GM12878 (cell line): ENCODE results near the gene NMRK1. TPM values are rescaled to one million over a fixed set of nuclear protein-coding genes. Genes with fewer than 3 reads are reported as not detected.

Experiments used
- CEBPZ ChIP-seq: fragments of 150-350 bp; IDR thresholded peaks from 2 replicates; pipeline ENCODE4 v1.6.1; 2016; ENCODE audit warnings: low read depth, low read length
- HDGF ChIP-seq: fragments of 450-650 bp; IDR thresholded peaks from 2 replicates; pipeline ENCODE4 v1.6.1; 2016; ENCODE audit warnings: antibody characterized with exemption
- IKZF1 ChIP-seq: fragments of 450-650 bp; conservative IDR thresholded peaks from 2 replicates; pipeline ENCODE4 v1.6.1; 2017; ENCODE audit warnings: antibody characterized with exemption, mild to moderate bottlenecking
- IRF3 ChIP-seq: fragments of 450-650 bp; IDR thresholded peaks from 2 replicates; pipeline ENCODE4 v1.6.1; 2014; ENCODE audit warnings: mild to moderate bottlenecking
- JUNB ChIP-seq: IDR thresholded peaks from 2 replicates; pipeline ENCODE4 v1.6.1; 2016; ENCODE audit warnings: antibody characterized with exemption, mild to moderate bottlenecking
- MXI1 ChIP-seq: fragments of 150-350 bp; IDR thresholded peaks from 2 replicates; pipeline ENCODE4 v1.6.1; 2011; ENCODE audit warnings: low read depth, mild to moderate bottlenecking, inconsistent platforms, low read length, improper control_type of control experiment
- MYB ChIP-seq: fragments of 150-350 bp; IDR thresholded peaks from 2 replicates; pipeline ENCODE4 v1.6.1; 2014; ENCODE audit warnings: mild to moderate bottlenecking, low read depth, low read length, borderline replicate concordance
- NFIC ChIP-seq: IDR thresholded peaks from 2 replicates; pipeline ENCODE4 v1.6.1; 2012; ENCODE audit warnings: low read depth, mild to moderate bottlenecking, inconsistent platforms, low read length, moderate library complexity
- RAD51 ChIP-seq: fragments of 450-650 bp; IDR thresholded peaks from 2 replicates; pipeline ENCODE4 v1.6.1; 2016; ENCODE audit warnings: moderate library complexity, mild to moderate bottlenecking, inconsistent platforms
- SIN3A ChIP-seq: IDR thresholded peaks from 2 replicates; pipeline ENCODE4 v1.6.1; 2012; ENCODE audit warnings: low read depth, low read length, improper control_type of control experiment
- SMAD1 ChIP-seq: fragments of 450-650 bp; IDR thresholded peaks from 2 replicates; pipeline ENCODE4 v1.6.1; 2018; ENCODE audit warnings: mild to moderate bottlenecking, low read depth; ENCODE audit not compliant: partially characterized antibody
- SPI1 ChIP-seq: IDR thresholded peaks from 2 replicates; pipeline ENCODE4 v1.6.1; 2011; ENCODE audit warnings: low read depth, mild to moderate bottlenecking, low read length, moderate library complexity, borderline replicate concordance; ENCODE audit not compliant: insufficient read depth
- SREBF1 ChIP-seq: IDR thresholded peaks from 2 replicates; pipeline ENCODE4 v1.6.1; 2012; ENCODE audit warnings: mild to moderate bottlenecking, low read length
- SRF ChIP-seq, 2 experiments: IDR thresholded peaks; 2 replicates each; pipeline ENCODE4 v1.6.1; 2011; ENCODE audit warnings: low read depth in 2 of 2, low read length in 2 of 2, mild to moderate bottlenecking in 1 of 2, moderate library complexity in 1 of 2
- STAT1 ChIP-seq: fragments of 450-650 bp; conservative IDR thresholded peaks from 2 replicates; pipeline ENCODE4 v1.6.1; 2014; ENCODE audit warnings: antibody characterized with exemption, mild to moderate bottlenecking
- TCF3 ChIP-seq: IDR thresholded peaks from 2 replicates; pipeline ENCODE4 v1.6.1; 2012; ENCODE audit warnings: low read depth, mild to moderate bottlenecking, low read length, borderline replicate concordance; ENCODE audit not compliant: insufficient read depth
- YBX1 ChIP-seq: fragments of 450-650 bp; IDR thresholded peaks from 2 replicates; pipeline ENCODE4 v1.6.1; 2016; ENCODE audit warnings: antibody characterized with exemption
- ZNF622 ChIP-seq: fragments of 450-650 bp; IDR thresholded peaks from 2 replicates; pipeline ENCODE4 v1.6.1; 2017; ENCODE audit warnings: mild to moderate bottlenecking, inconsistent platforms
- ZZZ3 ChIP-seq: IDR thresholded peaks from 2 replicates; pipeline ENCODE4 v1.6.1; 2011; ENCODE audit warnings: low read depth; ENCODE audit not compliant: control insufficient read depth, insufficient read length
- polyA plus RNA-seq, 11 experiments: library from polyadenylated mRNA; depleted of rRNA in 4 of 11; unstranded in 6 of 11; stranded (reverse) in 5 of 11; fragments of >200 nt; fragmentation: Nextera tagmentation in 4 of 11; fragmentation: Illumina TruSeq in 1 of 11; extraction: Ambion mirVana in 4 of 11; extraction: Trizol in 1 of 11; gene quantifications; 1 replicate in 1 of 11; 2 replicates in 10 of 11; pipeline versions ENCODE4 v1.2.1 to v1.2.3, GENCODE V29; 2011 to 2016; ENCODE audit warnings: inconsistent platforms in 2 of 11, missing spikeins in 2 of 11, low read depth in 1 of 11
- total RNA-seq, 4 experiments: library from RNA; depleted of rRNA in 3 of 4; stranded (reverse); fragments of >200 nt in 3 of 4; fragmentation: Illumina TruSeq in 1 of 4; extraction: Trizol in 1 of 4; gene quantifications; 2 replicates each; pipeline versions ENCODE4 v1.2.1 to v1.2.3, GENCODE V29; 2013 to 2021
- TF ChIP-seq, protein P1 (sequence below): fragments of 450-650 bp; IDR thresholded peaks from 2 replicates; pipeline ENCODE4 v1.6.1; 2017; ENCODE audit warnings: borderline replicate concordance
- TF ChIP-seq, protein P2 (sequence below): IDR thresholded peaks from 2 replicates; pipeline ENCODE4 v1.6.1; 2012; ENCODE audit warnings: low read depth, low read length, improper control_type of control experiment
- TF ChIP-seq, protein P3 (sequence below): IDR thresholded peaks from 2 replicates; pipeline ENCODE4 v1.6.1; 2011; ENCODE audit warnings: low read depth, mild to moderate bottlenecking, low read length, moderate library complexity, borderline replicate concordance; ENCODE audit errors: extremely low read depth

Gene NMRK1
- total and polyA plus RNA-seq, 10 of the 15 experiments (the other 5 are each of a cell fraction or from before 2014, with no cell fraction given) = 8.4 to 17.2 (median 12.1) TPM

GRCh38 chr9:75088646-75089372, 854 bp upstream of the NMRK1 start (continued):
- TF ChIP-seq, protein P1, sequence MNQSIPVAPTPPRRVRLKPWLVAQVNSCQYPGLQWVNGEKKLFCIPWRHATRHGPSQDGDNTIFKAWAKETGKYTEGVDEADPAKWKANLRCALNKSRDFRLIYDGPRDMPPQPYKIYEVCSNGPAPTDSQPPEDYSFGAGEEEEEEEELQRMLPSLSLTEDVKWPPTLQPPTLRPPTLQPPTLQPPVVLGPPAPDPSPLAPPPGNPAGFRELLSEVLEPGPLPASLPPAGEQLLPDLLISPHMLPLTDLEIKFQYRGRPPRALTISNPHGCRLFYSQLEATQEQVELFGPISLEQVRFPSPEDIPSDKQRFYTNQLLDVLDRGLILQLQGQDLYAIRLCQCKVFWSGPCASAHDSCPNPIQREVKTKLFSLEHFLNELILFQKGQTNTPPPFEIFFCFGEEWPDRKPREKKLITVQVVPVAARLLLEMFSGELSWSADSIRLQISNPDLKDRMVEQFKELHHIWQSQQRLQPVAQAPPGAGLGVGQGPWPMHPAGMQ = no peak
- no peak for TF ChIP-seq IRF3
- no peak for TF ChIP-seq CEBPZ
- TF ChIP-seq MXI1 = peak; percentile 51; the same call in 1 of the 2 replicates
- no peak for TF ChIP-seq YBX1
- TF ChIP-seq SRF (IDR thresholded peaks at IDR 0.05; ENCODE audit: low read depth in 2 of 2, low read length in 2 of 2) = no peak
- no peak for TF ChIP-seq TCF3
- TF ChIP-seq ZNF622 = no peak
- no peak for TF ChIP-seq HDGF
- peak; percentile 99 for TF ChIP-seq SPI1
- no peak for TF ChIP-seq RAD51
- no peak for TF ChIP-seq JUNB
- peak; percentile 89 for TF ChIP-seq IKZF1
- TF ChIP-seq ZZZ3 = no peak
- TF ChIP-seq SIN3A = peak; percentile 76; the same call in 1 of the 2 replicates
- TF ChIP-seq, protein P2, sequence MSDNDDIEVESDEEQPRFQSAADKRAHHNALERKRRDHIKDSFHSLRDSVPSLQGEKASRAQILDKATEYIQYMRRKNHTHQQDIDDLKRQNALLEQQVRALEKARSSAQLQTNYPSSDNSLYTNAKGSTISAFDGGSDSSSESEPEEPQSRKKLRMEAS = no peak
- 0 out of 2 replicates have a peak, but pooled peaks have one; percentile 23 for TF ChIP-seq SREBF1
- TF ChIP-seq SMAD1 = no peak
- TF ChIP-seq, protein P3, sequence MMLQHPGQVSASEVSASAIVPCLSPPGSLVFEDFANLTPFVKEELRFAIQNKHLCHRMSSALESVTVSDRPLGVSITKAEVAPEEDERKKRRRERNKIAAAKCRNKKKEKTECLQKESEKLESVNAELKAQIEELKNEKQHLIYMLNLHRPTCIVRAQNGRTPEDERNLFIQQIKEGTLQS = no peak
- no peak for TF ChIP-seq NFIC
- no peak for TF ChIP-seq STAT1
- TF ChIP-seq MYB = no peak
